HepG2 (cell line): ENCODE data around the gene ZFR. TPM values are rescaled to one million over a fixed set of nuclear protein-coding genes. Genes with fewer than 3 reads are reported as not detected.
"Not testable (repeated sequence)": the region's sequence is repeated elsewhere in the genome, so short reads cannot be mapped to it uniquely, and the experiment has no call there.

Source experiments
- ATAC-seq: fragments of 200-7000 bp; cut with Tn5 transposase; 3 replicates; pipeline ENCODE4 v1.9.1; 2020; ENCODE audit warnings: mild to moderate bottlenecking, moderate library complexity
- BruUV-seq: library from RNA; stranded (reverse); fragments of 400-500 nt; replicated peaks from 2 replicates; lab custom pipeline; 2021; lab: Mats Ljungman, UMichigan
- CTCF ChIA-PET: fragments of 300-600 bp; formaldehyde crosslinking; extraction: SDS; loops from one replicate; lab custom pipeline; 2021; ENCODE audit warnings: low total read pairs, inconsistent platforms, low intra/inter-chr PET ratio; lab: Yijun Ruan, JAX
- POLR2A ChIA-PET: fragments of 350-600 bp; sonication (Branson Sonifier 250); formaldehyde crosslinking; loops from one replicate; lab custom pipeline; 2020; ENCODE audit warnings: antibody characterized with exemption, inconsistent platforms; lab: Yijun Ruan, JAX
- DNase-seq: peaks from one replicate; pipeline ENCODE4 v3.0.0-alpha.2; 2015; ENCODE audit warnings: low spot score
- FAIRE-seq: peaks from 3 replicates; lab custom pipeline; 2011; peaks lifted over from hg19 to GRCh38; lab: Jason Lieb, UNC
- H2AFZ ChIP-seq: one replicate; pipeline ENCODE4 v1.6.1; 2011; ENCODE audit warnings: low read length, inconsistent platforms
- H3K27ac ChIP-seq: fragments of 300-600 bp; 3 replicates; pipeline ENCODE4 v1.8.0; 2011; ENCODE audit warnings: mixed run types, mild to moderate bottlenecking, mixed read lengths, low read length, inconsistent platforms; ENCODE audit not compliant: insufficient read depth; ENCODE audit errors: extremely low read length
- H3K27me3 ChIP-seq, 2 experiments: fragments of 200-600 bp in 1 of 2; 2 replicates in 1 of 2; 3 replicates in 1 of 2; pipeline versions ENCODE4 v1.6.0 to v1.8.0; 2011; ENCODE audit warnings: low read length in 2 of 2, mild to moderate bottlenecking in 2 of 2, moderate library complexity in 2 of 2, inconsistent platforms in 1 of 2; ENCODE audit not compliant: insufficient read depth in 2 of 2, control insufficient read depth in 1 of 2
- H3K36me3 ChIP-seq, 2 experiments: fragments of 200-600 bp in 1 of 2; replicated peaks in 1 of 2; 2 replicates in 1 of 2; 3 replicates in 1 of 2; pipeline versions ENCODE4 v1.5.1 to v1.8.0; 2011; ENCODE audit warnings: low read length in 2 of 2, inconsistent platforms in 1 of 2; ENCODE audit not compliant: insufficient read depth in 2 of 2, control insufficient read depth in 1 of 2
- H3K4me1 ChIP-seq: 2 replicates; pipeline ENCODE4 v1.5.1; 2012; ENCODE audit warnings: low read length, inconsistent platforms; ENCODE audit not compliant: insufficient read depth
- H3K4me2 ChIP-seq: 2 replicates; pipeline ENCODE4 v1.6.0; 2011; ENCODE audit warnings: low read depth, low read length, inconsistent platforms
- H3K4me3 ChIP-seq, 3 experiments: fragments of 200-600 bp in 1 of 3; sonication (generic), shearing (Covaris generic) in 1 of 3; replicated peaks in 1 of 3; 2 replicates each; pipeline ENCODE4 v1.5.1; 2011 to 2016; ENCODE audit warnings: low read length in 3 of 3, inconsistent platforms in 2 of 3, low read depth in 2 of 3, mild to moderate bottlenecking in 2 of 3, control low read depth in 1 of 3, mixed read lengths in 1 of 3; ENCODE audit not compliant: insufficient read depth in 1 of 3
- H3K79me2 ChIP-seq: one replicate; pipeline ENCODE4 v1.6.1; 2011; ENCODE audit warnings: low read length, inconsistent platforms; ENCODE audit not compliant: insufficient read depth
- H3K9ac ChIP-seq: 2 replicates; pipeline ENCODE4 v1.6.0; 2011; ENCODE audit warnings: mild to moderate bottlenecking, low read depth, low read length, inconsistent platforms; ENCODE audit not compliant: insufficient read depth
- H3K9me3 ChIP-seq: 2 replicates; pipeline ENCODE4 v1.5.1; 2012; ENCODE audit warnings: mild to moderate bottlenecking, low read length
- H4K20me1 ChIP-seq: 2 replicates; pipeline ENCODE4 v1.6.0; 2011; ENCODE audit warnings: inconsistent platforms, mild to moderate bottlenecking, low read length, moderate library complexity; ENCODE audit not compliant: insufficient read depth
- CEBPG ChIP-seq: IDR thresholded peaks from 2 replicates; pipeline ENCODE4 v1.6.1; 2016
- CERS6 ChIP-seq: sonication (generic); formaldehyde crosslinking; IDR thresholded peaks from 2 replicates; pipeline ENCODE4 v1.5.0; 2020; ENCODE audit warnings: missing genetic modification reagents
- NFATC3 ChIP-seq: sonication (generic); formaldehyde crosslinking; IDR thresholded peaks from 2 replicates; pipeline ENCODE4 v1.5.1; 2020; ENCODE audit warnings: mild to moderate bottlenecking, missing genetic modification reagents
- NR2F2 ChIP-seq: IDR thresholded peaks from 2 replicates; pipeline ENCODE4 v1.6.1; 2012; ENCODE audit warnings: low read depth, inconsistent platforms, borderline replicate concordance
- RFX5 ChIP-seq: IDR thresholded peaks from 2 replicates; pipeline ENCODE4 v1.6.1; 2011; ENCODE audit warnings: low read depth, low read length, improper control_type of control experiment
- THAP8 ChIP-seq: sonication (generic); formaldehyde crosslinking; IDR thresholded peaks from 2 replicates; pipeline ENCODE4 v1.5.1; 2020; ENCODE audit warnings: missing genetic modification reagents, mild to moderate bottlenecking, borderline replicate concordance
- THYN1 ChIP-seq: sonication (generic); formaldehyde crosslinking; IDR thresholded peaks from 2 replicates; pipeline ENCODE4 v1.8.1; 2023; ENCODE audit warnings: low read depth, mild to moderate bottlenecking, moderate library complexity, missing genetic modification reagents, borderline replicate concordance
- ZFP62 ChIP-seq: sonication (generic); formaldehyde crosslinking; IDR thresholded peaks from 2 replicates; pipeline ENCODE4 v1.4.0; 2020; ENCODE audit warnings: missing genetic modification reagents
- ZNF142 ChIP-seq: sonication (generic); formaldehyde crosslinking; IDR thresholded peaks from 2 replicates; pipeline ENCODE4 v1.4.0; 2020; ENCODE audit warnings: missing genetic modification reagents
- ZNF30 ChIP-seq: sonication (generic); formaldehyde crosslinking; IDR thresholded peaks from 2 replicates; pipeline ENCODE4 v1.5.0; 2020; ENCODE audit warnings: mild to moderate bottlenecking, missing genetic modification reagents
- ZNF720 ChIP-seq: sonication (generic); formaldehyde crosslinking; IDR thresholded peaks from 2 replicates; pipeline ENCODE4 v1.4.0; 2020; ENCODE audit warnings: missing genetic modification reagents
- ZNF746 ChIP-seq: sonication (generic); formaldehyde crosslinking; IDR thresholded peaks from 2 replicates; pipeline ENCODE4 v1.8.0; 2022; ENCODE audit warnings: mild to moderate bottlenecking, missing genetic modification reagents
- ZNF816 ChIP-seq: sonication (generic); formaldehyde crosslinking; IDR thresholded peaks from 2 replicates; pipeline ENCODE4 v1.8.0; 2022; ENCODE audit warnings: missing genetic modification reagents, mild to moderate bottlenecking, borderline replicate concordance
- ZNF891 ChIP-seq: sonication (generic); formaldehyde crosslinking; IDR thresholded peaks from 2 replicates; pipeline ENCODE4 v1.5.0; 2020; ENCODE audit warnings: mild to moderate bottlenecking, missing genetic modification reagents
- WGBS: methylation state at CpG from one replicate; pipeline ENCODE4 v1.1.6; 2017; ENCODE audit warnings: low lambda C conversion rate; 5-methylcytosine and 5-hydroxymethylcytosine counted together
- in situ Hi-C: cut with HindIII; loops from 2 replicates; pipeline ENCODE4 v1.10.0; 2017; ENCODE audit warnings: low pct_unique_long_range_greater_than_20kb; ENCODE audit not compliant: extremely low pct_ligation_motif_present
- intact Hi-C: fragments of 100-400 bp; cut with micrococcal nuclease; formaldehyde crosslinking; loops from one replicate; pipeline ENCODE4 v1.10.0; 2022; ENCODE audit not compliant: unreplicated experiment
- polyA plus RNA-seq, 8 experiments: library from polyadenylated mRNA; depleted of rRNA in 3 of 8; stranded (reverse) in 7 of 8; unstranded in 1 of 8; fragments of >200 nt; fragmentation: Illumina TruSeq in 4 of 8; extraction: Trizol in 4 of 8; gene quantifications; 2 replicates each; pipeline versions ENCODE4 v1.2.1 to v1.2.3, GENCODE V29; 2011 to 2016; ENCODE audit warnings: low read depth in 4 of 8, missing spikeins in 1 of 8, mixed read lengths in 1 of 8; ENCODE audit not compliant: insufficient read depth in 1 of 8
- total RNA-seq, 5 experiments: library from RNA; depleted of rRNA; stranded (reverse); fragments of >200 nt; fragmentation: Illumina TruSeq; extraction: Trizol; gene quantifications; 2 replicates each; pipeline ENCODE4 v1.2.3, GENCODE V29; 2016; ENCODE audit warnings: low read depth in 1 of 5
- TF ChIP-seq, protein P1 (sequence below): IDR thresholded peaks from 2 replicates; pipeline ENCODE4 v1.6.1; 2016; ENCODE audit warnings: missing genetic modification reagents, missing compliant biosample characterization

Gene ZFR
- total and polyA plus RNA-seq, 2 of the 13 experiments (the other 11 are each of a cell fraction or from before 2014, with no cell fraction given): 89.0 to 92.8 TPM

DNA sequence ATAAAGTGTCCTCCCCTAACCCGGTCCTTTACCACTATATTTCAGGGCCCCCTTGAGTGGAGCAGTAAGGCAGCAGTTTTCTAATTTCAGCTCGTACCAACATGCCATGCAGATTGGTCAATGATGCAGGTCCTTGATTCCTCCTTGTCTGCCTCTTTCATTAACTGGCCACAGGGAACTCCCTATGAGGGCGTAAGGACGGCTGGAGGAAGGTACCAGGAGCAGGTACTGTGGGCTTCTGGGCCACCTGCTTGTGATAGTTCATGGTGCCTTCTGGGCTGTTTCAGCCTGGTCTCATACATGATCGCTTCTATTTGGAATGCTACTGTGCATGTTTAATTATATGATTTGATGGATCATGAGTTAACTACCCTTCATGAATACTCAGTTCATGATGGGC lies 9.4 kb upstream of the ZFR start (continued):
- TF ChIP-seq ZNF720 (CRISPR knock-in tag) (no peak), ZNF746 (CRISPR knock-in tag) (no peak), THYN1 (CRISPR knock-in tag) (no peak), RFX5 (no peak), CEBPG (CRISPR knock-in tag) (no peak), ZNF30 (no peak), ZNF891 (CRISPR knock-in tag) (no peak), ZFP62 (CRISPR knock-in tag) (no peak), NR2F2 (no peak), ZNF142 (no peak), ZNF816 (CRISPR knock-in tag) (no peak), THAP8 (CRISPR knock-in tag) (no peak), CERS6 (CRISPR knock-in tag) (no peak), NFATC3 (no peak)
- TF ChIP-seq, protein P1, sequence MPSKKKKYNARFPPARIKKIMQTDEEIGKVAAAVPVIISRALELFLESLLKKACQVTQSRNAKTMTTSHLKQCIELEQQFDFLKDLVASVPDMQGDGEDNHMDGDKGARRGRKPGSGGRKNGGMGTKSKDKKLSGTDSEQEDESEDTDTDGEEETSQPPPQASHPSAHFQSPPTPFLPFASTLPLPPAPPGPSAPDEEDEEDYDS (CRISPR knock-in tag): no peak

DNA sequence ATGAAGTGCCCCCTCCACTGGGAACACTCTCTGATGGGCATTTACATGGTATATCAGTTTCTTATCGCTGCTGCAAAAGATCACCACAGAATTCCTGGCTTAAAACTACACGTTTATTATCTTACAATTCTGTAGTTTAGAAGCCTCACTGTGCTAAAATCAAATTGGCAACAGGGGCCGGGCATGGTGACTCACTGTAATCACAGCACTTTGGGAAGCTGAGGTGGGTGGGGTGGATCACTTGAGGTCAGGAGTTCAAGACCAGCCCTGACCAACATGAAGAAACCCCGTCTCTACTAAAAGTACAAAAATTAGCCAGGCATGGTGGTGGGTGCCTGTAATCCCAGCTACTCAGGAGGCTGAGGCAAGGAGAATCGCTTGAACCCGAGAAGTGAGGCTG lies 7.8 kb upstream of the ZFR start:
- CTCF ChIA-PET, H3K9me3 ChIP-seq, H2AFZ ChIP-seq, BruUV-seq, H3K79me2 ChIP-seq, H3K4me1 ChIP-seq, H3K36me3 ChIP-seq, H3K27ac ChIP-seq, H3K4me2 ChIP-seq, ATAC-seq, H3K27me3 ChIP-seq, H4K20me1 ChIP-seq, H3K9ac ChIP-seq, intact Hi-C loops, in situ Hi-C loops, H3K4me3 ChIP-seq, DNase-seq, FAIRE-seq: not testable (repeated sequence)
- WGBS: 24% methylated on average over 6 of the region's 6 CpGs
- POLR2A ChIA-PET: interaction anchor here (2.1 kb wide), 1 partner anchor 7 kb away, joined by 8 read pairs; the partner anchor contains the start of gene ZFR
